ENCODE data around the gene CCNT1.
"Not testable (repeated sequence)": the region's sequence is repeated elsewhere in the genome, so short reads cannot be mapped to it uniquely, and the experiment has no call there.

- TF ChIP-seq CTCF, POLR2A (IDR thresholded peaks at IDR 0.05): not testable (repeated sequence)
These were observed 4.2 kb upstream of the CCNT1 start for GRCh38 chr12:48720737-48721136.
